Middle frontal gyrus (tissue), 1 donor: ENCODE results near the gene TANC1.
A peak's percentile ranks its signal among the peaks of the same experiment; 100 is the strongest.

Experiments
- DNase-seq: peaks from one replicate; pipeline ENCODE4 v3.0.0-alpha.2; 2015; ENCODE audit warnings: low spot score; ENCODE audit errors: extremely low spot score

The TANC1 gene

DNA sequence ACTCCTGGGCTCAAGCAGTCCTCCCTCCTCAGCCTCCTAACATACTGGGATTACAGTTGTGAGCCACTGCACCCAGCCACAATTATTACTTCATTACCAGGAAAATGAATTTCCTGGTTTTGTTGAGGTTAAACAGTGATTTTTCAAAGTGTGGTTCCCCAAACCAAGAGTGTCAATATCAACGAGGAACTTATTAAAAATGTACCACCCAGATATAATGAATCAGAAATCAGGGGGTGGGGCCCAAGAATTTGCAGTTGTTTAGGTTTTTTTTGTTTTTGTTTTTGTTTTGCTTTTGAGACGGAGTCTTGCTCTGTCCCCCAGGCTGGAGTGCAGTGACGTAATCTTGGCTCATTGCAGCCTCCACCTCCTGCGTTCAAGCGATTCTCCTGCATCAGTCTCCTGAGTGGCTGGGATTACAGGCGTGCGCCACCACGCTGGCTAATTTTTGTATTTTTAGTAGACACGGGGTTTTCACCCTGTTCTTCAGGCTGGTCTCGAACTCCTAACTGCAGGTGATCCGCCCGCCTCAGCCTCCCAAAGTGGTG lies 224.0 kb downstream of the TANC1 start:
- no peak for DNase-seq

DNA sequence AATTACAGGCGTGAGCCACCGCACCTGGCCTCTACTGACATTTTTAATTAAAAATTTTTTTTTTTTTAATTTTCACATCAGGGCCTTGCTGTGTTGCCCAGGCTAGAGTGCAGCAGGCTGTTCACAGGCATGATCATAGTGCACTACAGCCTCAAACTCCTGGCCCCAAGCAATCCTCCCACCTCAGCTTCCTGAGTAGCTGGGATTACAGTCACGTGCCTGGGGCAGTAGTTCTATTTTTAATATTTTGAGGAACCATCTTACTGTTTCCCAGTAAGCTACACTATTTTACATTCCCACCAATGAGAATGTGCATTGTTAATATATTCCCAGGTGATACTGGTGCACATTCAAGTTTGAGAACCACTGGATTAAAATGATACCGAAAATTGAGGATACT lies 225.4 kb downstream of the TANC1 start:
- no peak for DNase-seq

DNA sequence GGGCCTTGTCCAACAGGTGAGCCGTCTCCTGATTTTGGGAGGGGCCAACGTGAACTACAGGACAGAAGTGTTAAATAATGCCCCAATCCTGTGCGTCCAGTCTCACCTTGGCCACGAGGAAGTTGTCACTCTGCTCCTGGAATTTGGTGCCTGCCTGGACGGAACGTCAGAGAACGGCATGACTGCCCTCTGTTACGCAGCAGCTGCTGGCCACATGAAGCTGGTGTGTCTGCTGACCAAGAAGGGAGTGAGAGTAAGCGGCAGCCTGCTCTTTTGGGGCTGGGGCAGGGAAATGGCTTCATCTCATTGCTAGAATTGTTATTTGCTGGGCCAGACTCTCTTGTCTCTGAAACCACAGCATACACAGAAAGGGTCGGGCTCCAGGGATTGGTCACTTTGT lies 225.8 kb downstream of the TANC1 start:
- no peak for DNase-seq

DNA sequence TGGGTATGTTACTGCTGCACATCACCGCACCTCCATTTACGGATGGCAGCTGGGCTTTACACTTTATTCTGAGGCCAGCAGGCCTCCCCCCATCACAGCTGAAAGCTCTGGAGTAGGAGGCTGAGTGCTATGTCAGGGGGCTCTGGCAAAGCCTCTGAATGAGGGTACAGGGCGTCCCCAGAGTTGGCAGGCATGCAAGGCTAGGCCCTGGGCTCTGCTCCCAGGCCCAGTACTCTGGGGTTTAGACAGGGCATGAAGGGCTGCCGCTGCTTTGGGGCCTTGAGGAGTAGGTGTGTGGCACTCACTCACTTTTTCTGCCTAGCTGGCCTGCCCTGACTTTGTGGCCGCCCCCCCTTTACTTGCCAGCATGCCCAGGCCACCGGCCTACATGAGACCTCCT lies 227.3 kb downstream of the TANC1 start:
- DNase-seq: no peak

DNA sequence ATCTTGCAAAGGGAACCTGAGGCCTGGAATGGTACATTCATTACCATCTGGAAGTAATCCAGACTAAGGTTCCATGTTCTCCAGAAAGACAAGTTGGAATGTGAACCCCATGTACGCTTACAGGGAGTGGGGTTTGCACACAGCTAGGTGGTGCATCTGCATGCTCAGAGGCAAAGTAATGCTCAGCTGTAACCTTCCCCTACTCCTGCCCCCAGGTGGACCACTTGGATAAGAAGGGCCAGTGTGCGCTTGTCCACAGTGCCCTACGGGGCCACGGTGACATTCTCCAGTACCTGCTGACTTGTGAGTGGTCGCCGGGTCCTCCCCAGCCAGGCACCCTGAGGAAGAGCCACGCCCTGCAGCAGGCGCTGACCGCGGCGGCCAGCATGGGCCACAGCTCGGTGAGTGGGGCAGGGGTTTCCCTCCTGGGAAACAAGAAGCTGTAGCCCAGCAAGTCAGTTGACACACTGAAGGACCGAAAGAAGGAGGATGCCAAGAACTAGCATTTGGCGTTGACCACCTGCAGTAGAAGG lies 228.0 kb downstream of the TANC1 start:
- no peak for DNase-seq

DNA sequence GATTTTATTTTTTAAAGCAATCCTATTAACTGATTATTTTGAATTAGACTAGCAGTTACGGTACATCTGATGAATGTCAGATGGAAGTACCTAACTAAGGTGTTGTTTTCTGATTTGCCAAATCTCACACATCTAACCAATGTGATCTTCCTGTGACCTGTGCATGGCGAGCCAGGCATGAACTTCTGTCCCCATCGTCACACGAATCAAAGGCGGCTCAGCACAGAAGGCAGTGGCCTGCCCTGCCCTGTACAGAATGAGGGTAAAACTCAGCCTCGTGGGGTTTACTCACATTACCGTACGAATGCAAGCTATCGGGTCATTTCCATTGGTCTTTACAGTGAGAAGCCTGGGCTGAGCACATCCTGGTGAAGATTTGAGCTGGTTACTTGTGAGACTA lies 230.8 kb downstream of the TANC1 start:
- DNase-seq: no peak

DNA sequence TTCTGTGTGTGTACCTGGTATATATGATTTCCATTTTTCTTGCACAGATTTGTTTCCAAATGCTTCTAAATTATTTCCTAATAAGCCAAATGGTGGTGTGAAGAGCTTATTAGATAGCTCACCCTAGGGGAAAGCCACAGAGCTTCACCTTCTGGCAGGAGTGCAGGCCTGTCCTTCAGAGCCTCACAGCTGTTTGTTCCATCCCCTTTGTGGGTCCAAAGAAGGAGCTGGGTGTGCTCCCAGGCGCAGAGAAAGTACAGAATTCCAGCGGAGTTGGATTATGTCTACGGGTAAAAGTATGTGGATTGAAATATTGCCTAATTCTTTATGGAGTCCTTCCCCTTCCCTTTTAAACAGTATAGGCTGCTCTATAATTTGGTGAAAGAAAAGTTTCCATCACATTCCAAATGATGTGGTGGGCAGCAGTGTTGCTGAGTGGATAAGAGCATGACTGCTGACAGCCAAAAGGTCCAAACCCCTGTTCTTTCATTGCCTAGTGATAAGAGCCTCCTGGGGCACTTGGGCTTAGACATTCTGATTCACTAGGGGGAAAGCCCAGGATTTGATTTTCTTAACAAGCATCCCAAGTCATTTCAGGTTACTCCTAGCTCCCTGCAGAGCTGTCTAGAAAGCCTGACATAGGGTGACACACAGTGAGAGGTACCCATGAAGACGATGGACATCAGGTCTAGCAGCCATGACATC lies 231.5 kb downstream of the TANC1 start:
- DNase-seq: no peak

DNA sequence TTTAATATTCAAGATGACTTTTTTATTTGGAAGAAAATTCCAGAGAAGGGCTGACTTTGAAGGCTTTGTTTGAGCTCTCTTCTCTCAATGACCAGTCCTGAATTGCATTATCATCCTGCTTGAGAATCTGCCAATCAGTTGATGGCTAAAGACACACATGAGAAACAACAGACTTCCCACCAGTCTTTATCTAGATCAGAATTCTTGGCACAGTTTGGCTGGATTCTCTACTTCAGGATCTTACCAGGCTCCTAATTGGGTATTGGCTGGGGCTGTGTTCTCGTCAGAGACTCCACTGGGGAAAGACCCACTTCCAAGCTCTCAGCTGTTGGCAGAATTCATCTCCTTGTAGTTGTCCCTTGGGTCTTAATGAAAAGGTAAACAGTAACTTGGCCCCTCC lies 232.1 kb downstream of the TANC1 start:
- DNase-seq: no peak

DNA sequence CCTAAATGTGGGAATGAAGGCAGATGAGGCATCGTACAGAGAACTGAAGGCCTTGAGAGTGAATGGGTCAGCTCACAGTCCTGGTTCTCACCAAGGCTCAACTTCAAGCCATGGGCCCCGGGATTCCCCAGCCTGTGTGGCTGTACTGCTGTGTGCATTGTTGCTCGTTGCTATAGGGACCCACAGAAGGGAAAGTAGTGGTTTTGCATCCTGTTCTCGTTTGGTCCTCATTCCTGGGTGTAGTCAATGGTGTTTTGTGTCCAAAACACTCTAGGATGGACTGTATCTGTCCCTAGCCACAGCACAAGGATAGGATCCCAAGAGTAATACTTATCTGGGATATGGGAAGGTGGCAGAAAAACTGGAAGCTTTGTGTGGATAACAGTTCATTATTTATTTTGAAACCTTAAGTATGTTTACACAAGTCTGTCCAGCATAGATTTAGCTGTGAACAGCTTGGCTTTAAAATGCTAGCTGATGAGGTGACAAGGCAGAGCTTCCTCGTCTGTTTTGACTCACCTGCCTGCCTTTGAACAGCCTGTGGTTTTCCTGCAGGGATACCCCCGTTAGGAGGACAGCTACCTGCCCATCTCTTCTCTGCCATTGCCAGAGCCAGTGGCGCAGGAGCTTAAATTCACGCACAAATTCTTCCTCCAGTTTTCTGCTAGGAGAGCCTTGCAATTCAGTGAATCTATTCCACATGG lies 233.1 kb downstream of the TANC1 start:
- no peak for DNase-seq

DNA sequence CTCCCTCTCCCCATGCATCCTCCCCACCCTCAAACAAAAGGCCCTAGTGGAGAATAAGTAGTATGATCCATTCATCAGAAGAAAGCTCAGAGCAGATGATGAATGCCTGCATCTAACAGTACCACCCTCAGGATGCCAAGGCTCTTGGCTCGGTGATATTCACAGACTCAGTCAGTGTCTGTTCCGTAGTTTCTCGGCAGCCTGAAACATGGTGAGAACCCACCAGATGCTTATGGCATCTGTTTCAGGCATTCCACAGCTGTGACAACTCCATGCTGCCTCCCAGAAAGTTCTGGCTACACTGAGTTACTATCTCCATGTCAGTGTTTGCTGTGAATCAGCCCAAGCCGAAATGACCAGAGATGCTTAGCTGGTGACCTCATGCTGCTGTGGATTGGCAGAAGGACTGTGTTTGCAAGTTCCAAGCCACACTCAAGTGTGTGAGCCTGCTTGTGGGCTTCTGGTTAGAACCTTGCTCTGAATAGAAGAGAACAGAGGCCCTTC lies 234.2 kb downstream of the TANC1 start:
- peak; percentile 27 for DNase-seq

DNA sequence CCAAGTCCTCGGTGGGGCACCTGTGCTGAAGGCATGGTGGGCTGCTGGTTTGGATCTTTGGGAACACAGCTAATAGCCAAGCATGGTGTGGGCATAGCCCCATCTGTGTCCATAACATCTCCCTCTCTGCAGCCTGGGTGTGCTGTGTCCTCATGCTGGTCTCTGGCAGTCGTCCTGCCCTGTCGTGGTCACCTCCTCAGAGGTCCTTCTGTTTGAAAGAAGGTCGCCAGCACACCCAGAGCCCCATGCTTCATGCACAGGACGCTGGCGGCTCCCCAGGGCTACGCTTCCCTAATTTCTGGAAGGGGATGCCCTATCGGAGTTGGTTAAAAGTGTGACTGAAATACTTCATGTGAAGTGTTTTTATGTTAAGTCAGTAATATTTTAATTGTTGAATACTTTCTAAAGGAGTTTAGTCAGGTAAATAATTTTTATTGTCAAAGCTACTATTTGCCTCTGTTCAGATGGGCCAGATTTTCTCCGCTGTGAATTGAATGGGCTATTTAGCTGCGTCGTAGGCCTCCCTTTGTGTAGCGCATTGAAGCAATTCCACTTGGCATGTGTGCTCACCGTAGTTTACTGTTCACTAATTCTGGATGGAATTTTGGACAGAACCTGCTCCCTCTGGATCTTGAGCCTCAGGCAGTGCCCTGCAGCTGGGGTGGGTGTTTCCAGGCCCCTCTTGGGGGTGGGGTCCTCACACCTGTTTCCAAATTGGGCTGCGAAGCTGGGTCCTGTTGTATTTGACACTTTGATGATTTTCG lies 236.1 kb downstream of the TANC1 start:
- no peak for DNase-seq

DNA sequence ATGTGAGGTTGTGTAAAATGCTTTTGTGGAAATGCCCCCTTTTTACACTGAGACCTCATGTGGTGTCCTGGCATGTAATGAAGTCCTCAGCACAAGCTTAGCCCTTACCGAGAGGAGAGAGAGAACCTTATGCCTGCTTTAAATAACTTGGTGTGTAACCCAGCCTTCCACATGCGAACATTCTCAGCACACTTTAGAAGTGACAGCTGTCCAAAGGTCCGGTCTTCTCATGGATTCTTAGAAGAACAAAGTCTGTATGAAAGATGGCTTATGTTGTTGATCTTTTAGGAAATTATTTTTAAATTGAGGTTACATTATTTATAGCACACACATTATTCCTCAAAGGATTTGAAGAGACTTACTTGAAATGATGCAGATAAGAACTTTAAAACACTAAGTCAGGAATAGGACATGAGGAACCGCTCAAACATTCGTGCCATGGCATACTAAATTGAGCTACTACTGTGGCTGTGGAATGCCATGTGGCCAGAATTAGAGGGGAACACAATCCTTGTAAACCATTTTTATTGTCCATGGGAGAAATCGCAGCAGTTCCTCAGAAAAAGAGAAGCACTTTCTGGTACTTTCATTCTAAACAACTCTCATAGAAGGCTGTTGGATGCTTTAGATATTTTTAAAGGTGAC lies 238.4 kb downstream of the TANC1 start:
- no peak for DNase-seq

DNA sequence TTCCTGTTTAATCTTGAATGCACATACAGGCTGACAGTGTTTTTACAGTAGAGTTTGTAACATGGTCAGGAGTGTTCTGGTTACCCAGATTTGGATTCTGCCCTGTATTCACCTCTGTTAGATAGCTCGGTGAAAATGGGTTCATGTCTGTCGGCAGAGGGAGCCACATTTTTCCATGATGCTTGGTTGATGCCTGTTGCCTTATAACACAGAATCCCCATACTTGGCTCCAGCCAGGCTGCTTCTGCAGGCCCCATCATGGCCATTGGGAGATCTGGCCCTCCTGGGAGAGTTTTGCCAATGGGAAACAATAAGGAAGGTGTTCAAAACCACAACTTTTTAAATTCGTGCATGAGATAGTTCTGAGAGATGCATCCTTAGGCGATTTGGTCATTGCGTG lies 240.0 kb downstream of the TANC1 start:
- DNase-seq: no peak

DNA sequence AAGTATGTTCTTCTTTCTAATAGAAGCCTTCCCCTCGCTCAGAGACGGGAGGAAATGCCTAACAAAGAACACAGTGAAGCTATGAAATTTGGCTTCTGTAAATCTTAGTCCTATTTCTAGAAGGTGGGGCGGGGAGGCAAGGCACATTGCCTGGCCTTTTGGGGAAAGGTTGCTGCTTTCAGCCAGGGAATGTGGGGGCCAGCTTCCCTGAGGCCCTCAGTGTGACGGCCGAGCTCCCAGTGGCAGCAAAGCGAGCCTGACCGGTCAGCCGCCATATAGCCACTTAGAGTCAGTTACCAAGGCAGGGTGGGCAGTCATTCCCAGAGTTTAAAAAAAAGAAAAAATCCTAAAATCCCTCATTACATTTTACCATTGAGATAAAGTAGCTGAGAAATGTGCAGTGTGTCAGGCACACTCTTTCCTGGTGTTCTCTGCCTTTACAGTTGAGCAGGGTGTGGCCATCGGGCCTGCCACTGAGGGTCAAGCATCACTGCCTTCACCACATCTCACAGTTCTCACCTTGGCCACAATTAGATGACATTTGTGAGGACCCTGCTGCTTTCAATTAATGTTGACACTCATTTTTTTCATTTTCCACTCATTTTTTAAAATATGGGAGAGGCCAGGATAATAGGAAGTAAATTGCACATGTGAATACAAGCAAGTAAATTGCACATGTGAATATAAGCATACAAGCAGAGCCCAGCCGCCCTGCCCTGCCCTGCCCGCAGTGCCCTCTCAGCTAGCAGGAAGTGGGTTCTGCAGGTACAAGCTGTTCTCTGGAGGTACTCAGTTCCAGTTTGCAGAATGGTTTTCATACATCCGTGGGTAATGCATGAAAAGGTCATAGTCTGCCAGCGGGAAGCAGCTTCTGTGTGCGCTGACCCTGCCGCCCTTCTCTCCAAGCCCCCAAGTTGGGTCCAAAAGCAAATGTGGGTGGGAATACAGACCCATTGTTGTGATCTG lies 241.2 kb downstream of the TANC1 start:
- no peak for DNase-seq

DNA sequence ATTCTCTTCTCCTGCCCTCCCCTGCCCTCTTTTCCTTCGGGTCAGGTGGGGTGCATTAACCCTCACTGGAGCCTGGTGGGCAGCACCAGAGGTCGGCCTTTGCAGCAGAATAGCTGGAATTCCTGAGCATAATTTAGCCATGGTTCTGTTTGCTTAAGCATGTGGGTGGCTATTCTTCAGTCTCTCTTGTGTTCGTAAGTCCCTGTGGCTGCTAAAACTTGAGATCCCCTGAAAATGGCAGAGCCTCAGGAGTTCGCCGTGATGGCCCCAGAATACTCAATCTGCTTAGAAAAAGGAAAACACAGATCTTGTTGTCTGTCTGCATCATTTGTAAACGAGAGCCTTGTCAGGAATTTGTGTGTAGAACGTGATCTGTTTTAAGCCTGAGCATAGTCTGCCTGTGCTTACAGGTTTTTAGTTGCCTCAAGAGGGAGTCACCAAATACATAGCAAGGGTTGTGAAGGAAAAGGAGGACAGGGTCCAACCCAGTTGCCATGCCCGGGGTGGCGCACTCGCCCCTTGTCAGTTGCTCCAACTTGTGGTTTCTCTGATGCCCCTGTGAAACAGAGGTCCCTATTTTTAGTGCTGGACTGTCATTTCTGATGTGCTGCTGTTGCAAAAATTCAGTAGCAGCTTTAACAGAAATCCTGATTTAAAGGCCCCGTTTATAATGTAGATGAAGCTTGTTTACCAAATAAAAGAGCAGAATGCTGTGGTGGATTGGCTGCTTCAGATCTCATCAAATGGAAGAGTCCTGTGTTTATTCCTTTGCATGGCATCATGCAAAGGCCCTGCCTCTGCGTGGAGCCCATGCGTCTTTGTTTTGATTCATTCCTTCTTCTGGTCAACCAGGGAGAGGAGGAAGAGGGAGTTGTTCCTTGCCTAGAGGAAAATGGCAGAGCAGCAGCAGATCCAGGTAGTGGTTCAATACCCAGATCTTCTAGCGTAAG lies 243.3 kb downstream of the TANC1 start:
- peak; percentile 15 for DNase-seq

DNA sequence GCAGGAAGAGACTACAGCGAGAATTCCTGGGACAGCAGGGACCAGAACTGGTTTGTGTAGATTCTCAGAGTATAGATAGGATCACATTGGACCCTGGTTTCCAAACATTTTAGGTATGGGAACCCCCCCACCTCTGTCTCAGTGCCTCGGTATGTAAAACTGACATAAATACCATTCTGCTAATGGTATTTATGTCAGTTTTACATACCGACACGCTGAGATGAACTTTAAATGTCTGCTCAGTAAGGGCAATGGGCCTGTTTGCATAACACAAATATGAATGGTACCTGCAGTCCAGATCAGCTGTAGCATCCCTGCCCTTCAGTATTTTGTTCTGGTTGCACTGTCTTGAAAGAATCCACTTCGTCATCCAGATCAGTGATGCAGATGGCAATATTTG lies 244.9 kb downstream of the TANC1 start:
- no peak for DNase-seq

DNA sequence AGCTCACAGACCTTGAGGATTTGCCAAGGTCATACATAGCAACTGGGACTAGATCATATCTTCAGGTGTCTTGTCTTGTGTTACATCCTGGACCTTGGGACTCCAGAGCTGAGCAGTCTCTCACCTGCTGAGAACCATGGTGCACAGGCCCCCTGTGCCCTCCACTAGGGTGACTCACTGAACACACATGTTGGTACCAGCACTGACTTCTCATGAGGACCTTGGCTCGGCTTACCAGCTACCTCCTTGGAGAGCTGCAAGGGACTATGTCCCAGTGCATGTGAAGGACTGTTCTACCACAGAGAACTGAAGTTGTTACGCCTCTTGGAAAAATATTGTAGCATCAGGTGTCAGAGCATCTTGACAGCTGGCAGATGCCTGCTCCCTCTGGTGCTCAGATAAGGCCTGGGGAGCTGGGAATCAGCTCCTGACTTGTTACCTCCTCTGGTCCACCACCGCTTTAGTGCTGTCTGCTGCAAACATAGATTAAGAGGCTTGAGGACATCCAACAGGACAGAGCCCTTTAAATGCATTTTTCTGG lies 246.0 kb downstream of the TANC1 start:
- DNase-seq: no peak

DNA sequence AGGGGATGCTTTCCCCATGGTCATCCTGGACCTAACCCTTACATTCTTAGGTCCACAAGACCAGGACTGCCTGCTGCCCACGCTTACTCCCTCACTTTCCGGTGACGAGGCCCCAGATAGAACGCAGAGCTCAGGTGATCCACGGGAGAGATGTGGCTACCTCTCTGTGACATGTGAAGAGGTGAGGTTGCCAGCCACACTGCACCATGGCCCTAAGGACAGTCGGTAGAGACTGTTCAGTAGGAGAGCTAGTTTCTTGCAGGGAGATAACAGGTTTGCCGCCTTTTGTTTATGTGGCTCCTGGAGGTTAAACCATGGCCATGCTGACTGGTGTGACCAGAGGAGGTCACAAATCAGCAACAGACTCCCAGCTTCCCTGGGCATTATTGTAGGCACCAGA lies 246.7 kb downstream of the TANC1 start:
- DNase-seq: no peak

DNA sequence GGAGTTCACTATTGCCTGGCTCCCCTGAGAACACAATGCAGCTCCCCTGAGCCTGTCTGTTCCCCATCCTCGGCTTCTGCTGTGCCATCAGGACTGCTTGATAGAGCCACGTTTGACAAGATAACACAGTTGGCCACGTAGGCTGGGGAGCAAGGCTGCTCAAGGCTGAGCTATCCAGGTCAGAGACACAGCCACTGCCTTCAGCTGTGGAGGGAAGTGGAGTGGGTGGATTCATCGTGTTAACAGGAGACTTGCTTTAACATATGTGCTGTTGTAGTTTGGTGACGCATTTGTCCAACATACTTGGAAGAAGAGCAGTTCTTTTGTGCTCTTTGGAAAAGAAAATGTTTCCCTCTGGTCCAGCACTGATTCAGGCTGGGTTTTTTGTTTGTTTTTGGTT lies 249.2 kb downstream of the TANC1 start:
- DNase-seq: peak; percentile 24
